ENCODE data around the gene DVL2.

DVL2 gene

DNA sequence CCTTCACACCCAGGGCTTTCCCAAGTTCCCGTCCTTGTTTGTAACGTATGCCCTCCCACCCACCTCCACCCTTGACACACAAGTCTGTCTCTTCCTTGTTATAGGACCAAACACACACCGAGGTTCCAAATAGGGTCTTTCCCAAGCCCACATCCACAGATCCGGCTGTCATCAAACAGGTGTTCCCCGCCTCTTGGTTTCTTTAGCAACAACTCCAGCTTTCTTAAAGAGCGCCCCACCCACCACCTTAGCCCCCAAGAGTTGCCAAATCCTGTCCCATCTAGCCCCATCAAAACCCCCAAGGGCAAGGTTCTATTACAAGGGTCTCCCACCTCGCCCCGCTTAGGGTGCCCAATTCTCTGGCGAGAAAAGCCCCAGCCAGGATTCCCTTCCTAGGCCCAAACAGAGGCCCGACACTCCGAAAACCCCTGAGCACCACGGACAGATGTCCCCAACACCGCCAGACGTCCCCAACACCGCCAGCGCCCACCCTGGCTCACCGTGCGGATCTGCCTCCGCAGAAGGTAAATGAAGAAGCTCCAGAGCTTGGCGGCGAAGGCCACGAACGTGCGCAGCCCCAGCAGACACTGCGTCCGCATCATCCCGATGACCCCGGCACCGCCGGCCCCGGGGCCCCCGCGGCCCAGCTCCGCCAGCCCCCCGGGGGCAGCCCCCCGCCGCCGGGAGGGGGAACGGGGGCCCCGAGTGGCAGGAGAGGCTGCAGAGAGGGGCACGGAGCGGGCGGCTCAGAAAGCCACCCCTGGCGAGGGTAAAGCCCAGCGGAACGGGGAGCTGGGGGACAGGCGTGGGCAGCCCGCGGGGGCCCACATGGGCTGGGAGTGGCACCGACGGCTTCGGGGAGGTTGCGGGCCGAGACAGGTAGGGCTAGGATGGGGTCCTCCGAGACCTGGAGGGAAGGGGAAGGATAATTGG is 16.6 kb upstream of the DVL2 start (continued):
- TF ChIP-seq ZFP30 (CRISPR knock-in tag; IDR thresholded peaks at IDR 0.05) = no peak
- TF ChIP-seq BACH2 (CRISPR knock-in tag; IDR thresholded peaks at IDR 0.05; ENCODE audit: borderline replicate concordance) = no peak
- no peak for TF ChIP-seq GLIS3 (CRISPR knock-in tag; IDR thresholded peaks at IDR 0.05)
- TF ChIP-seq, protein P1, sequence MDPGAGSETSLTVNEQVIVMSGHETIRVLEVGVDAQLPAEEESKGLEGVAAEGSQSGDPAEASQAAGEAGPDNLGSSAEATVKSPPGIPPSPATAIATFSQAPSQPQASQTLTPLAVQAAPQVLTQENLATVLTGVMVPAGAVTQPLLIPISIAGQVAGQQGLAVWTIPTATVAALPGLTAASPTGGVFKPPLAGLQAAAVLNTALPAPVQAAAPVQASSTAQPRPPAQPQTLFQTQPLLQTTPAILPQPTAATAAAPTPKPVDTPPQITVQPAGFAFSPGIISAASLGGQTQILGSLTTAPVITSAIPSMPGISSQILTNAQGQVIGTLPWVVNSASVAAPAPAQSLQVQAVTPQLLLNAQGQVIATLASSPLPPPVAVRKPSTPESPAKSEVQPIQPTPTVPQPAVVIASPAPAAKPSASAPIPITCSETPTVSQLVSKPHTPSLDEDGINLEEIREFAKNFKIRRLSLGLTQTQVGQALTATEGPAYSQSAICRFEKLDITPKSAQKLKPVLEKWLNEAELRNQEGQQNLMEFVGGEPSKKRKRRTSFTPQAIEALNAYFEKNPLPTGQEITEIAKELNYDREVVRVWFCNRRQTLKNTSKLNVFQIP (CRISPR knock-in tag; IDR thresholded peaks at IDR 0.05; ENCODE audit: borderline replicate concordance, low read depth) = no peak
- TF ChIP-seq TCF4 (CRISPR knock-in tag; IDR thresholded peaks at IDR 0.05; ENCODE audit: borderline replicate concordance) = no peak

DNA sequence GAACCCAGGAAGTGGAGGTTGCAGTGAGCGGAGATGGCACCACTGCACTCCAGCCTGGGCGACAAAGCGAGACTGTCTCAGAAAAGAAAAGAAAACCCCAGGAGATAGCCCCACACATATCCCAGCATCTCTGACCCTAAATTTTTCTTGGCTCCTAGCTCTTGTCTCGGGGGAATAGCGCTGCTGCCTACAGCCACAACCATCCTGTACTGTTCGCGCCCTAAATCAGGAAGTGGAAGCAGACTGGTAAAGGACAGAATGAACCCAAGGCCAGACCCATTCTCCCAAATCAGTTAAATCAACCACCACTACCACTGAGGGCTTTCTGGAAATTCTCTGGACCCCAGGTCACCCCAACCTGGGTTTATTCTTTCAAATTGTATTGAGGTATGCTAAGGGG is 15.5 kb upstream of the DVL2 start:
- TF ChIP-seq, protein P1 (CRISPR knock-in tag; IDR thresholded peaks at IDR 0.05; ENCODE audit: borderline replicate concordance, low read depth) = no peak
- TF ChIP-seq TCF4 (CRISPR knock-in tag; IDR thresholded peaks at IDR 0.05; ENCODE audit: borderline replicate concordance) (no peak), ZNF70 (CRISPR knock-in tag; IDR thresholded peaks at IDR 0.05) (no peak), ZNF8 (CRISPR knock-in tag; IDR thresholded peaks at IDR 0.05) (no peak), ZFP3 (CRISPR knock-in tag; IDR thresholded peaks at IDR 0.05) (no peak)
- ATAC-seq = no peak

DNA sequence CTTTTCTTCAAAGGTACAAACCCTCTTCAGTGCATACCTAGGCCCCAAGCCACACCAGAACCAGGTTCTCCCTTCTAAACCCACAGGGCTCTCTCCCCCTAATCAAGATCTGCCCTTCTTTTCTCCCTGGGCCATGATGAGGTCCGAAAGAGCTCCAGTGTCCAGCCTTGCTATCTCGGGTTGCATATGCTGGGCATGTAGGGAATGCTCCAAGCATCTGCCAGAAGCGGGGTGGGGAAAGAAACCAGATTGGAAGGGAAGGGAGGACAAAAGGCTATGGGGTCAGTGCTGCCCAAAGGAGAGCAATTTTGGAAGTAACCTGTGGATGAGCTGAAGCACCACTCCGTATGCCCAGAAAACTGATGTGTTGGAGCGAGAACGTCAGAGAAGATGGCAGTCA is 14.9 kb upstream of the DVL2 start:
- TF ChIP-seq TCF4 (CRISPR knock-in tag; IDR thresholded peaks at IDR 0.05; ENCODE audit: borderline replicate concordance) (no peak), ISL1 (CRISPR knock-in tag; IDR thresholded peaks at IDR 0.05) (no peak), ESRRG (CRISPR knock-in tag; IDR thresholded peaks at IDR 0.05) (no peak), ARNTL (CRISPR knock-in tag; IDR thresholded peaks at IDR 0.05; ENCODE audit: borderline replicate concordance, low read depth) (no peak), TOX (CRISPR knock-in tag; IDR thresholded peaks at IDR 0.05; ENCODE audit: borderline replicate concordance) (no peak), GLIS3 (CRISPR knock-in tag; IDR thresholded peaks at IDR 0.05) (no peak), SNAI2 (CRISPR knock-in tag; IDR thresholded peaks at IDR 0.05) (no peak)
- no peak for ATAC-seq

DNA sequence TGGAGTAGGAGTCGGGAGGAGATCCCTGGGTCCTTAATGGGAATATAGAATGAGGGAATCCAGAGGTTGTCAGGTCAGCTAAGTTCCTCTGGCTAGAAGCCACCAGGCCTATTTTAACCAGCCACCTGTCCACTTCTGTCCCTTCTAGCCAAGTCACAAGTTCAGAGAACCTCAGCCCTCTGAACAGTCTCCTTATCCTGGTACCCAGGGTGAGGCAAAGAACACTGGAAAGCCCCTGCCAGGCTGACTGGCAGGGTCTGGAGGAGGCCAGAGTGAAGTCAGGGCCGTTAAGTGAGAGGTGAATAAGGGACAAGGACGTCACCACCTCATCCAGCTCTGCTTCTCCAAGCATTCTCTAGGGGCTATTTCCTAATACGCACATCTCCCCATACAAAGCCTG is 14.5 kb upstream of the DVL2 start:
- TF ChIP-seq ARNTL (CRISPR knock-in tag; IDR thresholded peaks at IDR 0.05; ENCODE audit: borderline replicate concordance, low read depth) (no peak), ISL1 (CRISPR knock-in tag; IDR thresholded peaks at IDR 0.05) (no peak), ZFP3 (CRISPR knock-in tag; IDR thresholded peaks at IDR 0.05) (no peak), ZFP30 (CRISPR knock-in tag; IDR thresholded peaks at IDR 0.05) (no peak), ZNF565 (CRISPR knock-in tag; conservative IDR thresholded peaks at IDR 0.05; ENCODE audit: low read depth) (no peak), GLIS3 (CRISPR knock-in tag; IDR thresholded peaks at IDR 0.05) (no peak), ZNF8 (CRISPR knock-in tag; IDR thresholded peaks at IDR 0.05) (no peak), ZNF70 (CRISPR knock-in tag; IDR thresholded peaks at IDR 0.05) (no peak), OSR1 (CRISPR knock-in tag; IDR thresholded peaks at IDR 0.05) (no peak), CSDC2 (CRISPR knock-in tag; IDR thresholded peaks at IDR 0.05) (no peak)
- TF ChIP-seq, protein P2, sequence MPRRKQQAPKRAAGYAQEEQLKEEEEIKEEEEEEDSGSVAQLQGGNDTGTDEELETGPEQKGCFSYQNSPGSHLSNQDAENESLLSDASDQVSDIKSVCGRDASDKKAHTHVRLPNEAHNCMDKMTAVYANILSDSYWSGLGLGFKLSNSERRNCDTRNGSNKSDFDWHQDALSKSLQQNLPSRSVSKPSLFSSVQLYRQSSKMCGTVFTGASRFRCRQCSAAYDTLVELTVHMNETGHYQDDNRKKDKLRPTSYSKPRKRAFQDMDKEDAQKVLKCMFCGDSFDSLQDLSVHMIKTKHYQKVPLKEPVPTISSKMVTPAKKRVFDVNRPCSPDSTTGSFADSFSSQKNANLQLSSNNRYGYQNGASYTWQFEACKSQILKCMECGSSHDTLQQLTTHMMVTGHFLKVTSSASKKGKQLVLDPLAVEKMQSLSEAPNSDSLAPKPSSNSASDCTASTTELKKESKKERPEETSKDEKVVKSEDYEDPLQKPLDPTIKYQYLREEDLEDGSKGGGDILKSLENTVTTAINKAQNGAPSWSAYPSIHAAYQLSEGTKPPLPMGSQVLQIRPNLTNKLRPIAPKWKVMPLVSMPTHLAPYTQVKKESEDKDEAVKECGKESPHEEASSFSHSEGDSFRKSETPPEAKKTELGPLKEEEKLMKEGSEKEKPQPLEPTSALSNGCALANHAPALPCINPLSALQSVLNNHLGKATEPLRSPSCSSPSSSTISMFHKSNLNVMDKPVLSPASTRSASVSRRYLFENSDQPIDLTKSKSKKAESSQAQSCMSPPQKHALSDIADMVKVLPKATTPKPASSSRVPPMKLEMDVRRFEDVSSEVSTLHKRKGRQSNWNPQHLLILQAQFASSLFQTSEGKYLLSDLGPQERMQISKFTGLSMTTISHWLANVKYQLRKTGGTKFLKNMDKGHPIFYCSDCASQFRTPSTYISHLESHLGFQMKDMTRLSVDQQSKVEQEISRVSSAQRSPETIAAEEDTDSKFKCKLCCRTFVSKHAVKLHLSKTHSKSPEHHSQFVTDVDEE (CRISPR knock-in tag; IDR thresholded peaks at IDR 0.05) = no peak
- TF ChIP-seq, protein P3, sequence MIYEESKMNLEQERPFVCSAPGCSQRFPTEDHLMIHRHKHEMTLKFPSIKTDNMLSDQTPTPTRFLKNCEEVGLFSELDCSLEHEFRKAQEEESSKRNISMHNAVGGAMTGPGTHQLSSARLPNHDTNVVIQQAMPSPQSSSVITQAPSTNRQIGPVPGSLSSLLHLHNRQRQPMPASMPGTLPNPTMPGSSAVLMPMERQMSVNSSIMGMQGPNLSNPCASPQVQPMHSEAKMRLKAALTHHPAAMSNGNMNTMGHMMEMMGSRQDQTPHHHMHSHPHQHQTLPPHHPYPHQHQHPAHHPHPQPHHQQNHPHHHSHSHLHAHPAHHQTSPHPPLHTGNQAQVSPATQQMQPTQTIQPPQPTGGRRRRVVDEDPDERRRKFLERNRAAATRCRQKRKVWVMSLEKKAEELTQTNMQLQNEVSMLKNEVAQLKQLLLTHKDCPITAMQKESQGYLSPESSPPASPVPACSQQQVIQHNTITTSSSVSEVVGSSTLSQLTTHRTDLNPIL (CRISPR knock-in tag; IDR thresholded peaks at IDR 0.05; ENCODE audit: low read depth) = no peak
- TF ChIP-seq, protein P4, sequence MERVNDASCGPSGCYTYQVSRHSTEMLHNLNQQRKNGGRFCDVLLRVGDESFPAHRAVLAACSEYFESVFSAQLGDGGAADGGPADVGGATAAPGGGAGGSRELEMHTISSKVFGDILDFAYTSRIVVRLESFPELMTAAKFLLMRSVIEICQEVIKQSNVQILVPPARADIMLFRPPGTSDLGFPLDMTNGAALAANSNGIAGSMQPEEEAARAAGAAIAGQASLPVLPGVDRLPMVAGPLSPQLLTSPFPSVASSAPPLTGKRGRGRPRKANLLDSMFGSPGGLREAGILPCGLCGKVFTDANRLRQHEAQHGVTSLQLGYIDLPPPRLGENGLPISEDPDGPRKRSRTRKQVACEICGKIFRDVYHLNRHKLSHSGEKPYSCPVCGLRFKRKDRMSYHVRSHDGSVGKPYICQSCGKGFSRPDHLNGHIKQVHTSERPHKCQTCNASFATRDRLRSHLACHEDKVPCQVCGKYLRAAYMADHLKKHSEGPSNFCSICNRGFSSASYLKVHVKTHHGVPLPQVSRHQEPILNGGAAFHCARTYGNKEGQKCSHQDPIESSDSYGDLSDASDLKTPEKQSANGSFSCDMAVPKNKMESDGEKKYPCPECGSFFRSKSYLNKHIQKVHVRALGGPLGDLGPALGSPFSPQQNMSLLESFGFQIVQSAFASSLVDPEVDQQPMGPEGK (CRISPR knock-in tag; IDR thresholded peaks at IDR 0.05; ENCODE audit: borderline replicate concordance) = no peak
- ATAC-seq = no peak
